ENCODE data around the gene AGPAT2.

DNA sequence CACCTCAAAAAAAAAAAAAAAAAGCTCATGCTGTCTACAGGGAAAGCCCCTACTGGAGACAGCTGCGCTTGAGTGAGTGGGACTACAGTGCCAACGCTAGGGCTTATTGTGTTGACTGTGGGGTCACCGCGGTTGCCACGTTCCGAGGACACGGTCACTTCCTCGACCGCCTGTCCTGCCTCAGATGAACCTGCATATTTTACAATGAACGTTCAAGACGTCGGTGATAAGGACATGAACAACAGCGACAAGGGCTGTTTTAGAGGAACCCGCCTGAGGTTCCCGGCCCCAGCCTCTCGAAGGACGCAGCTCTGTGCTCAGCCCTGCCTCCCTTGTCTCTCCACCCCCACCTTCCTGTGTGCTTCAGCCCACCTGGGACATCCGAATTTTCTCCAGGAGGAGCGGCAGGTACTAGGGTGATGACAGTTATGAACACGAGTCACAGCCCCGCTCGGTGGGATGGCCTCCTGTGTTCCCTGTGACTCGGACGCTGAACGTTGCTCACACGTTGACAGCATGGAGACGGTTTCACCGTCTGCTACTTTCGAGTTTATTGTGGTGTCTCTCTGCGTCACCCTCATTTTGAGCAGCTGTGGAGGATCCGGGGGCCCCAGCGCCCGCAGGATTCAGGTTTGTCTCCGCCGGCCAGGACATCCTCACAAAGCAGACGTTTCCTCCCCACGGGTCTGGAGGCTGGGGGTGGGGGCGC, 13.9 kb upstream of the AGPAT2 start:
- TF ChIP-seq, protein P1, sequence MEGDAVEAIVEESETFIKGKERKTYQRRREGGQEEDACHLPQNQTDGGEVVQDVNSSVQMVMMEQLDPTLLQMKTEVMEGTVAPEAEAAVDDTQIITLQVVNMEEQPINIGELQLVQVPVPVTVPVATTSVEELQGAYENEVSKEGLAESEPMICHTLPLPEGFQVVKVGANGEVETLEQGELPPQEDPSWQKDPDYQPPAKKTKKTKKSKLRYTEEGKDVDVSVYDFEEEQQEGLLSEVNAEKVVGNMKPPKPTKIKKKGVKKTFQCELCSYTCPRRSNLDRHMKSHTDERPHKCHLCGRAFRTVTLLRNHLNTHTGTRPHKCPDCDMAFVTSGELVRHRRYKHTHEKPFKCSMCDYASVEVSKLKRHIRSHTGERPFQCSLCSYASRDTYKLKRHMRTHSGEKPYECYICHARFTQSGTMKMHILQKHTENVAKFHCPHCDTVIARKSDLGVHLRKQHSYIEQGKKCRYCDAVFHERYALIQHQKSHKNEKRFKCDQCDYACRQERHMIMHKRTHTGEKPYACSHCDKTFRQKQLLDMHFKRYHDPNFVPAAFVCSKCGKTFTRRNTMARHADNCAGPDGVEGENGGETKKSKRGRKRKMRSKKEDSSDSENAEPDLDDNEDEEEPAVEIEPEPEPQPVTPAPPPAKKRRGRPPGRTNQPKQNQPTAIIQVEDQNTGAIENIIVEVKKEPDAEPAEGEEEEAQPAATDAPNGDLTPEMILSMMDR (conservative IDR thresholded peaks at IDR 0.05) = no peak
- TF ChIP-seq ZFX (IDR thresholded peaks at IDR 0.05) = no peak

Measured in C4-2B (cell line).